ENCODE results near the gene EFHC1. TPM values are rescaled to one million over a fixed set of nuclear protein-coding genes. Genes with fewer than 3 reads are reported as not detected.

EFHC1 gene
- total RNA-seq, 1 experiment from 2014 or later: 18.1 TPM

DNA sequence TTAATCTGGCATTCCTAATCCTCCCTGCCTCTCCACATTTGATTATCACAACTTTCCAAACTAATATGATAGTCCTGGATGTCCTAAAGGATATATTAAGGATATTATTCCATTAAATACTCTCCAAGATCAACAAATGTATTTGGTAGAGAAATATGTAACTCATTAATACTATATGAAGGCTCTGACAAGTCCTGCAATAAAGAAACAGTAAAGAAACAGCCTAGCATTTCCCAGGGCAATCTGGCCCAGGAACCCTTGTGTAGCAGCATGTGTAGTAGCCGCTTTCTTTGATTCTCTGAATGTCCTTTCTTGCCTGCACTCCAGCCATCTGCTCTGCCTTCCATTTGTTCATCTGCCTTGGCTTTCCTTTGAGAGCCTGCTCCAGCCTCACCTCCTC is 133.0 kb downstream of the EFHC1 start:
- TF ChIP-seq, protein P1, sequence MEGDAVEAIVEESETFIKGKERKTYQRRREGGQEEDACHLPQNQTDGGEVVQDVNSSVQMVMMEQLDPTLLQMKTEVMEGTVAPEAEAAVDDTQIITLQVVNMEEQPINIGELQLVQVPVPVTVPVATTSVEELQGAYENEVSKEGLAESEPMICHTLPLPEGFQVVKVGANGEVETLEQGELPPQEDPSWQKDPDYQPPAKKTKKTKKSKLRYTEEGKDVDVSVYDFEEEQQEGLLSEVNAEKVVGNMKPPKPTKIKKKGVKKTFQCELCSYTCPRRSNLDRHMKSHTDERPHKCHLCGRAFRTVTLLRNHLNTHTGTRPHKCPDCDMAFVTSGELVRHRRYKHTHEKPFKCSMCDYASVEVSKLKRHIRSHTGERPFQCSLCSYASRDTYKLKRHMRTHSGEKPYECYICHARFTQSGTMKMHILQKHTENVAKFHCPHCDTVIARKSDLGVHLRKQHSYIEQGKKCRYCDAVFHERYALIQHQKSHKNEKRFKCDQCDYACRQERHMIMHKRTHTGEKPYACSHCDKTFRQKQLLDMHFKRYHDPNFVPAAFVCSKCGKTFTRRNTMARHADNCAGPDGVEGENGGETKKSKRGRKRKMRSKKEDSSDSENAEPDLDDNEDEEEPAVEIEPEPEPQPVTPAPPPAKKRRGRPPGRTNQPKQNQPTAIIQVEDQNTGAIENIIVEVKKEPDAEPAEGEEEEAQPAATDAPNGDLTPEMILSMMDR (IDR thresholded peaks at IDR 0.05; ENCODE audit: unreplicated experiment): no peak
- intact Hi-C loops (cut with micrococcal nuclease; ENCODE audit: unreplicated experiment): no loop called here
- DNase-seq: no peak
- H3K4me1 Mint-ChIP-seq (ENCODE audit: low read depth, unreplicated experiment): peaks cover 50% of the 10 kb centered on the region
- CTCF ChIA-PET: no interaction called here
- H3K27me3 Mint-ChIP-seq (ENCODE audit: unreplicated experiment): no peaks in the 10 kb centered on the region
- no TSS peak for BruUV-seq (replicated peaks)
- no peaks in the 10 kb centered on the region for H3K36me3 Mint-ChIP-seq (ENCODE audit: insufficient read depth, unreplicated experiment)
- H3K4me3 Mint-ChIP-seq (ENCODE audit: low read depth, unreplicated experiment): no peak overlapping the region
- no peak overlapping the region for H3K27ac Mint-ChIP-seq (ENCODE audit: unreplicated experiment)
- H3K9me3 Mint-ChIP-seq (ENCODE audit: low read depth, unreplicated experiment): no peaks in the 10 kb centered on the region

DNA sequence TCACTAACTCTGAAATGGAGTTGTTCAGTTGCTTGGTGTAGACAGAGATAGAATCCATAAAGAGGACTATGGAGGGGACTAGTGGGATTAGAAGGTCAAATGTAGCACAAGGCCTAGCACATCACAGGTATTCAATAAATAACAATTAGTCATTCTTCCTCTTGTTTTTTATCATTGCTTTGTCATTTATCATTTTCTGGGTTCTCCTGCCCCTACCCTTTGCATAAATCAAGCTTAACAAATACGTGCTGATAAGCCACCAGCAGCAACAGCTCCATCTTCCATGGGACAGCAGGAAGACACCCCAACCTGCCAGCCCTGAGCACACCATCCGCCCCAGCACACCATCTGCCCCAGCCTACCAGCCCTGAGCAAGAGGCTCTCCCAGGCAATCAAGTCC is 133.6 kb downstream of the EFHC1 start:
- Mint-ChIP-seq H3K9me3 (ENCODE audit: low read depth, unreplicated experiment) (no peaks in the 10 kb centered on the region), H3K4me3 (ENCODE audit: low read depth, unreplicated experiment) (no peak overlapping the region), H3K27ac (ENCODE audit: unreplicated experiment) (no peak overlapping the region), H3K4me1 (ENCODE audit: low read depth, unreplicated experiment) (peaks cover 46% of the 10 kb centered on the region), H3K36me3 (ENCODE audit: insufficient read depth, unreplicated experiment) (no peaks in the 10 kb centered on the region), H3K27me3 (ENCODE audit: unreplicated experiment) (no peaks in the 10 kb centered on the region)
- CTCF ChIA-PET: no interaction called here
- intact Hi-C loops (cut with micrococcal nuclease; ENCODE audit: unreplicated experiment): no loop called here
- TF ChIP-seq, protein P1 (IDR thresholded peaks at IDR 0.05; ENCODE audit: unreplicated experiment): no peak
- no TSS peak for BruUV-seq (replicated peaks)
- DNase-seq: no peak

DNA sequence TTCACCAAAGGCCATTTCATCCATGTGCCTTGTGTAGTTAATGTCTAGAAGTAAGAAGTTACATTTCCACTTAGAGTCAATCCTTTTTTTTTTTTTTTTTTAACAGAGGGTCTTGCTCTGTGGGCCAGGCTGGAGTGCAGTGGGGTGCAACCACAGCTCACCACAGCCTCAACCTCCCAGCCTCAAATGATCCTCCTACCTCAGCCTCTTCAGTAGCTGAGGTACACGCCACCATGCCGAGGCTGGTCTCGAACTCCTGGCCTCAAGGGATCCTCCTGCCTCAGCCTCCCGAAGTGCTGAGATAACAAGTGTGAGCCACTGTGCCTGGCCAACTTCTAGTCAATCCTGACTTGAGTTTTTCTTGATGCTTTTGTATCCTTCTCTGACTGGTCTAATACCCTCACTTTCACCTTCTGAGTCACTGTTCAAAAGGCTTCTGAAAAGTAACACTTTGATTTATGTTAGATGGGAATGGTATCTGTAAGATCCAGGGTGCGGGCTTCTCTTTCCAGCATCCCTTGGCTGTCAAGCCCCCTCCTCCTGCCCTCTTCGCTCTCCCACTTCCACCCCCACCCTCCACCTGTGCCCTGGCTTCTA is 134.6 kb downstream of the EFHC1 start:
- DNase-seq: no peak
- CTCF ChIA-PET: no interaction called here
- intact Hi-C loops (cut with micrococcal nuclease; ENCODE audit: unreplicated experiment): no loop called here
- TF ChIP-seq, protein P1 (IDR thresholded peaks at IDR 0.05; ENCODE audit: unreplicated experiment): no peak
- Mint-ChIP-seq H3K9me3 (ENCODE audit: low read depth, unreplicated experiment) (no peaks in the 10 kb centered on the region), H3K4me1 (ENCODE audit: low read depth, unreplicated experiment) (peaks cover 40% of the 10 kb centered on the region), H3K4me3 (ENCODE audit: low read depth, unreplicated experiment) (no peak overlapping the region), H3K27ac (ENCODE audit: unreplicated experiment) (no peak overlapping the region), H3K27me3 (ENCODE audit: unreplicated experiment) (no peaks in the 10 kb centered on the region), H3K36me3 (ENCODE audit: insufficient read depth, unreplicated experiment) (no peaks in the 10 kb centered on the region)
- no TSS peak for BruUV-seq (replicated peaks)

DNA sequence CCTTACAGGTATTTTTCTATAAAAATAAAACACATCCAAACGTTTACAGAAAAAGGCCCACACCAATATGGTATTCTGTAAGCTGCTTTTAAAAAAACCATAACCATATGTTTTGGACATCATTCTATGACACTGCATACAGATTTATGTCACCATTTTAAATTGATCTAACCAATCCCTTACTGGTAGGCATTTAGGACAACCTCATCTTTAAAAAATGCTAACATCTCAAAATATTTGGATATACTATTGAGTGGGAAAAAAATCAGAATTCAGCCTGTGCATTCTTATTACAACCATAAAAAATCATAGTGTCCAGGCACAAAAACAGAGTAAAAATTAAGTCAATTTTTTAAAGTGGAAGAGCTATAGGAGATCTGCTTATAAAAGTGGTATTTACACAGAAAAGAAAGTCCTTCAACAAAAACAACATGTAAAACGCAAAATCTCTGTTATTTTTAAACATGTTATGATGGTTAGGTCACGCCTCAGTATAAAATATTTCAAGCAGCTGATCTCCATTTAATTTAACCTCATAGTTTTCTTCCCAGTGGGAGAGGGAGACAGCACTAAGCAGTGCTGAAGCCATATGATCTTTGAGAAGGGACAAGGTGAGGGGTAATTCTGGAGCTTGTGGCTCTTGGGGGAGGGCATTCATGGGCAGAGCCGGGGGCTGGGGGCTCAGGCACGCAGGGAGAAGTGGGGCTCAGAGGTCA is 135.5 kb downstream of the EFHC1 start:
- BruUV-seq (replicated peaks): no TSS peak
- Mint-ChIP-seq H3K27ac (ENCODE audit: unreplicated experiment) (no peak overlapping the region), H3K27me3 (ENCODE audit: unreplicated experiment) (no peaks in the 10 kb centered on the region), H3K4me3 (ENCODE audit: low read depth, unreplicated experiment) (no peak overlapping the region), H3K36me3 (ENCODE audit: insufficient read depth, unreplicated experiment) (no peaks in the 10 kb centered on the region), H3K4me1 (ENCODE audit: low read depth, unreplicated experiment) (peaks cover 31% of the 10 kb centered on the region), H3K9me3 (ENCODE audit: low read depth, unreplicated experiment) (no peaks in the 10 kb centered on the region)
- no peak for DNase-seq
- CTCF ChIA-PET: no interaction called here
- intact Hi-C loops (cut with micrococcal nuclease; ENCODE audit: unreplicated experiment): no loop called here
- TF ChIP-seq, protein P1 (IDR thresholded peaks at IDR 0.05; ENCODE audit: unreplicated experiment): no peak
